CD4-positive, alpha-beta T cell treated with Interferon alpha-2 for 1 hour (primary cell): ENCODE results near the gene BICRAL.
"Not testable (repeated sequence)": the region's sequence is repeated elsewhere in the genome, so short reads cannot be mapped to it uniquely, and the experiment has no call there.

Experiments
- DNase-seq, 2 donors: peaks; one replicate each; pipeline ENCODE4 v3.0.0-alpha.2; 2020 to 2022

BICRAL gene

DNA sequence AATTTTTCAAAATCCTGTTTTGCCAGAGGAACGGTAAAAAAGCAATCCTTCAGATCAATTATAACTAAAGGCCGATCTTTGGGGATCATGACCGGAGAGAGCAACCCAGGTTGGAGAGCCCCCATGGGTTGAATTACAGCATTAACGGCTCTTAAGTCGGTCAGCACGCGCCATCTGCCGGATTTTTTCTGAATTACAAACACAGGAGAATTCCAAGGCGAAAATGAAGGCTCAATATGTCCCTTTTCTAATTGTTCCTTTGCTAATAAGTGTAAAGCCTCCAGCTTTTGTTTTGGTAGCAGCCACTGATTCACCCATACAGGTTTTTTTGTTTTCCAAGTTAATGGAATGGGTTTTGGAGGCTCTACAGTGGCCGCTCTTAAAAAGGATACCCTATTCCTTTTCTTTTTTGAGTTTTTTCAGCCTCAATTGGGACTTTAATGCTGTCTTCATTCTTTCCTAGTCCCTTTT lies 117.1 kb downstream of the BICRAL start:
- DNase-seq: peak; percentile 74 to 84

GRCh38 chr6:42899871-42900270 lies 118.0 kb downstream of the BICRAL start:
- no peak for DNase-seq

GRCh38 chr6:42901538-42901957 lies 119.7 kb downstream of the BICRAL start:
- peak; percentile 78 to 87 for DNase-seq

GRCh38 chr6:42902429-42903263 lies 120.8 kb downstream of the BICRAL start:
- DNase-seq: not testable (repeated sequence)

DNA sequence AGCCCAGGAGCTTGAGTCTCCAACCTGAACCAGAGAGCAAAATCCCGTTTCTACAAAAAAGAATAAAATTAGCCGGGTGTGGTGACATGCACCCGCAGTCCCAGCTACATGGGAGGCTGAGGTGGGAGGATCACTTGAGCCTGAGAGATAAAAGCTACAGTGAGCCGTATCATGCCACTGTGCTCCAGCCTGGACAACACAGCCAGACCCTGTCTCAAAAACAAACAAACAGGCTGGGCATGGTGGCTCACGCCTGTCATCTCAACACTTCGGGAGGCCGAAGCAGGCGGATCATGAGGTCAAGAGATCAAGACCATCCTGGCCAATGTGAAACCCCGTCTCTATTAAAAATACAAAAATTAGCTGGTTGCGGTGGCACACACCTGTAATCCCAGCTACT lies 122.6 kb downstream of the BICRAL start:
- DNase-seq: no peak

DNA sequence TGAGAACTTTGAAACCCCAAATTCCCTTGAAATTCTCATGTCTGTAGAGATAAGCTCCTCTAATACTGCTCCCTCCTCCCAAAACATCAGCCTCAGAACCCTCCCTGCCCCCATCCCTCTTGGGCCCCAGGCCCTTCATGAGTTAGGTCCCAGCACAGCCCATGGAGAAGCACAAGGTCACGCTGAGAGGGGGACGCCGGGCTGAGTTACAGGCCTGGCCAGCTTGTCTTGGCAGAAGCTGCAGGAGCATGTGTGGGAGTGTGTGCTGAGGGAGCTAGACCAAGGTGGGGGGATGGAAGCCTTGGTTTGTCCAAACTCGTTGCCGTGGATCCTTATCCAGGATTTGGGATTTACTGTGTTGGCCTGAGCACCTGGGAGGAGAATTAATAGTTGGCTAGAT lies 125.5 kb downstream of the BICRAL start:
- DNase-seq: no peak

DNA sequence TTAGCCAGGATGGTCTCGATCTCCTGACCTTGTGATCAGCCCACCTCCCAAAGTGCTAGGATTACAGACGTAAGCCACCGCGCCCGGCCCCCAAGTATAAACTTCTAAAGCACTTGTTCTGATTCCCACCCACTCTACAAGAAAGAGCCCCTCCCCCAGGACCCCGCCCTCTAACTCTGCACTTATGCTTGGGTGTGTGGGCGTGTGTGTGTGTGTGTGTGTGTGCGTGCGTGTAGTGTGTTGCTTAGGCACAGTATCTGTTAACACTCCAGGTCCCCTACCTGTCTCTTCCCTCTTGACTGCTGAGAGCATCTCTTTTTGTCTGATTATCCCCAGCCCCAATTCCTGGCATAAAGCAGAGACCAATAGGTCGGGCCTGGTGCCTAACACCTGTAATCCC lies 128.0 kb downstream of the BICRAL start:
- no peak for DNase-seq

DNA sequence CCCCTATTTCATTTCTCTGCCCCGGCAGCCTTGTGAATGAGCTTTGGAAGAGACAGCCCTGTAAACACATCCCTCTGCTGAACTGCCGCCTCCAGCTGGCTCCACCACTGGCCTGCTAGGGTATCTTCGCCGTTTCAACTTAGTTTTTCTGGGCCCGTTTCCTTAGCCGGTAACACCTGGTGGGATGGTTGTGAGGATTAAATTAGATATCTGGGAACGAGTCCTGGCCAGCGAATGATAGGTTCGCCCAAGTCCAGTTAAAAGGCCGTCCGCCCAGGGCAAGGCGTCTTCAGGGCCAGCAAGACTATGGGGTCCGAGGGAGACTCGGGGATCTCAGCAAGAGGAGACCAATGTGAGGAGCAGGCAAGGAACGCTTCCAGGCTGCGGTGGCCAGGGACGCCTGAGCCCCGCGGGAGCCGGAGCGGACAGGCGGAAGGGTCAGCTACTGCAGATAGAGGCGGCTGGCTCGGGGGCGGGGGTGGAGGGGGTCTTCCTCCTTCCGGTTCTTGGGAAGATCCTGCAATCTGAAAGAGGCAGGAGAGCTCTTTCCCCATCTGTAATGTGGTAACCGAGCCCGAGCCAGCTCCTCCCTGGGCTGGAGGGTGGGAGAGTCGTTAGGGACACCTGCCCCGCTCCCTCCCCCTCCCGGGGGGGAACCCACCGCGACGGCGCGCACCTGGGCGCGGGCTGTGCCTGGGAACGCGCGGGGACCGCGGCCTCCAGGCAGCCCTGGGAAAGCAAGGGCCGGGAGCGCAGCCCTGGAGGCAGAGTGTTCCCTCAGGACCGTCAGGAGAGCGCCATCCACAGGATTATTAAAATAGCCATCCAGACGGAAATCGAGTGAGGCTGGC lies 129.5 kb downstream of the BICRAL start:
- DNase-seq: no peak

- no peak for DNase-seq
Measured at GRCh38 chr6:42914546-42914945, 132.7 kb downstream of the BICRAL start.

GRCh38 chr6:42915732-42916131 lies 133.9 kb downstream of the BICRAL start, which contains the start of gene PTCRA:
TSS of gene PTCRA (plus strand) at chr6:42916053. CDS start at chr6:42916070, 17 bp downstream.
- DNase-seq: no peak

- no peak for DNase-seq
Measured at GRCh38 chr6:42916288-42916687, 134.4 kb downstream of the BICRAL start.
